Ishikawa (cell line): ENCODE measurements around the gene IL4R.

ENCODE experiments used
- CREB1 ChIP-seq: IDR thresholded peaks from 2 replicates; pipeline ENCODE4 v1.6.1; 2012; ENCODE audit warnings: low read depth
- EGR1 ChIP-seq: IDR thresholded peaks from 2 replicates; pipeline ENCODE4 v1.6.1; 2012
- EP300 ChIP-seq: IDR thresholded peaks from 2 replicates; pipeline ENCODE4 v1.6.1; 2012; ENCODE audit warnings: borderline replicate concordance
- FOXM1 ChIP-seq: IDR thresholded peaks from 2 replicates; pipeline ENCODE4 v1.6.1; 2012; ENCODE audit warnings: low read depth, borderline replicate concordance
- RAD21 ChIP-seq: IDR thresholded peaks from 2 replicates; pipeline ENCODE4 v1.6.1; 2012; ENCODE audit warnings: low read depth
- REST ChIP-seq: IDR thresholded peaks from 2 replicates; pipeline ENCODE4 v1.6.1; 2012; ENCODE audit warnings: low read depth, mild to moderate bottlenecking
- TCF12 ChIP-seq: IDR thresholded peaks from 2 replicates; pipeline ENCODE4 v1.6.1; 2012; ENCODE audit warnings: low read depth
- USF1 ChIP-seq: IDR thresholded peaks from 2 replicates; pipeline ENCODE4 v1.6.1; 2012
- YY1 ChIP-seq: IDR thresholded peaks from 2 replicates; pipeline ENCODE4 v1.6.1; 2012; ENCODE audit warnings: low read depth
- ZBTB7A ChIP-seq: IDR thresholded peaks from 2 replicates; pipeline ENCODE4 v1.6.1; 2012; ENCODE audit warnings: low read depth

- TF ChIP-seq YY1 (no peak), RAD21 (no peak), CREB1 (no peak), USF1 (no peak), FOXM1 (no peak), REST (no peak), TCF12 (no peak), EGR1 (no peak), EP300 (no peak), ZBTB7A (no peak)
These were observed 71.6 kb downstream of the IL4R start for GRCh38 chr16:27385398-27385797.
